ENCODE results near the gene C1orf105. TPM values are rescaled to one million over a fixed set of nuclear protein-coding genes. Genes with fewer than 3 reads are reported as not detected.

The C1orf105 gene
- total and polyA plus RNA-seq, 2 of the 13 experiments (the other 11 are each of a cell fraction or from before 2014, with no cell fraction given) = 0.15 to 0.45 TPM

GRCh38 chr1:172405912-172406311 is 14.6 kb upstream of the C1orf105 start:
- in situ Hi-C loops (cut with HindIII; ENCODE audit: extremely low pct_ligation_motif_present, low pct_unique_long_range_greater_than_20kb) (no loop called here), intact Hi-C loops (cut with micrococcal nuclease; ENCODE audit: unreplicated experiment) (no loop called here)
- POLR2A ChIA-PET = no interaction called here
- no peak overlapping the region for H3K4me2 ChIP-seq (ENCODE audit: low read depth, low read length)
- H3K4me1 ChIP-seq (ENCODE audit: insufficient read depth, low read length) = no peaks in the 10 kb centered on the region
- no peaks in the 10 kb centered on the region for H3K9me3 ChIP-seq (ENCODE audit: low read length)
- TF ChIP-seq ZNF296 (CRISPR knock-in tag; conservative IDR thresholded peaks at IDR 0.05) = no peak
- H3K4me3 ChIP-seq (replicated peaks in 1 of 3; ENCODE audit: insufficient read depth in 1 of 3, low read depth in 2 of 3, low read length in 3 of 3) = no peak overlapping the region
- no peaks in the 10 kb centered on the region for H3K79me2 ChIP-seq (ENCODE audit: insufficient read depth, low read length)
- ATAC-seq (no peak), DNase-seq (ENCODE audit: low spot score) (no peak), FAIRE-seq (no peak)
- no TSS peak for BruUV-seq (replicated peaks)
- H2AFZ ChIP-seq (ENCODE audit: low read length) = no peak overlapping the region
- no peaks in the 10 kb centered on the region; a peak in 1 of 5 replicates for H3K27me3 ChIP-seq (ENCODE audit: control insufficient read depth in 1 of 2, insufficient read depth in 2 of 2, low read length in 2 of 2)
- H3K9ac ChIP-seq (ENCODE audit: insufficient read depth, low read depth, low read length) = no peak overlapping the region
- H3K27ac ChIP-seq (ENCODE audit: extremely low read length, insufficient read depth, low read length) = no peak overlapping the region
- H3K36me3 ChIP-seq (replicated peaks in 1 of 2; ENCODE audit: control insufficient read depth in 1 of 2, insufficient read depth in 2 of 2, low read length in 2 of 2) = no peaks in the 10 kb centered on the region
- H4K20me1 ChIP-seq (ENCODE audit: insufficient read depth, low read length) = no peaks in the 10 kb centered on the region
- CTCF ChIA-PET (ENCODE audit: low intra/inter-chr PET ratio, low total read pairs) = no interaction called here

GRCh38 chr1:172406968-172407367 is 13.5 kb upstream of the C1orf105 start:
- in situ Hi-C loops (cut with HindIII; ENCODE audit: extremely low pct_ligation_motif_present, low pct_unique_long_range_greater_than_20kb) = no loop called here
- no peak for TF ChIP-seq SAP130 (CRISPR knock-in tag; IDR thresholded peaks at IDR 0.05; ENCODE audit: low read depth)
- no peak for TF ChIP-seq RFX5 (IDR thresholded peaks at IDR 0.05; ENCODE audit: low read depth, low read length)
- no peak for TF ChIP-seq RELA (CRISPR knock-in tag; IDR thresholded peaks at IDR 0.05)
- no peak for TF ChIP-seq YEATS2 (CRISPR knock-in tag; IDR thresholded peaks at IDR 0.05; ENCODE audit: borderline replicate concordance)
- TF ChIP-seq ZNF235 (CRISPR knock-in tag; IDR thresholded peaks at IDR 0.05; ENCODE audit: borderline replicate concordance) = no peak
- TF ChIP-seq GFI1 (CRISPR knock-in tag; IDR thresholded peaks at IDR 0.05; ENCODE audit: borderline replicate concordance) = no peak
- TF ChIP-seq ZNF3 (CRISPR knock-in tag; IDR thresholded peaks at IDR 0.05) = no peak
- no peak for TF ChIP-seq ZNF749 (CRISPR knock-in tag; IDR thresholded peaks at IDR 0.05; ENCODE audit: borderline replicate concordance)
- TF ChIP-seq JUND (CRISPR knock-in tag; IDR thresholded peaks at IDR 0.05) = no peak
- no peak for TF ChIP-seq ZNF737 (CRISPR knock-in tag; IDR thresholded peaks at IDR 0.05; ENCODE audit: borderline replicate concordance)
- TF ChIP-seq ZNF891 (CRISPR knock-in tag; IDR thresholded peaks at IDR 0.05) = no peak
- TF ChIP-seq ELF4 (CRISPR knock-in tag; IDR thresholded peaks at IDR 0.05; ENCODE audit: borderline replicate concordance) = no peak
- no peak for TF ChIP-seq ZNF225 (CRISPR knock-in tag; IDR thresholded peaks at IDR 0.05)
- TF ChIP-seq ZNF510 (CRISPR knock-in tag; IDR thresholded peaks at IDR 0.05; ENCODE audit: low read depth) = no peak
- no peak for TF ChIP-seq ZBTB20 (CRISPR knock-in tag; IDR thresholded peaks at IDR 0.05; ENCODE audit: borderline replicate concordance, low read depth)
- no peak for TF ChIP-seq MZF1 (CRISPR knock-in tag; IDR thresholded peaks at IDR 0.05; ENCODE audit: borderline replicate concordance)
- no peak for TF ChIP-seq KMT2A (CRISPR knock-in tag; IDR thresholded peaks at IDR 0.05)
- TF ChIP-seq SIN3A (IDR thresholded peaks at IDR 0.05; ENCODE audit: borderline replicate concordance, low read depth, low read length) = no peak
- TF ChIP-seq ZNF367 (CRISPR knock-in tag; IDR thresholded peaks at IDR 0.05; ENCODE audit: borderline replicate concordance) = no peak
- no peak for TF ChIP-seq ZNF362 (CRISPR knock-in tag; IDR thresholded peaks at IDR 0.05; ENCODE audit: borderline replicate concordance)
- ATAC-seq (no peak), FAIRE-seq (no peak), DNase-seq (ENCODE audit: low spot score) (no peak)
- no peak overlapping the region for H3K9ac ChIP-seq (ENCODE audit: insufficient read depth, low read depth, low read length)
- BruUV-seq (replicated peaks) = no TSS peak
- no peak overlapping the region for H3K27ac ChIP-seq (ENCODE audit: extremely low read length, insufficient read depth, low read length)
- no peak overlapping the region for H2AFZ ChIP-seq (ENCODE audit: low read length)
- POLR2A ChIA-PET = no interaction called here
- CTCF ChIA-PET (ENCODE audit: low intra/inter-chr PET ratio, low total read pairs) = no interaction called here
- H3K36me3 ChIP-seq (replicated peaks in 1 of 2; ENCODE audit: control insufficient read depth in 1 of 2, insufficient read depth in 2 of 2, low read length in 2 of 2) = no peaks in the 10 kb centered on the region
- H3K4me2 ChIP-seq (ENCODE audit: low read depth, low read length) = no peak overlapping the region
- no peaks in the 10 kb centered on the region for H3K79me2 ChIP-seq (ENCODE audit: insufficient read depth, low read length)
- H3K4me1 ChIP-seq (ENCODE audit: insufficient read depth, low read length) = no peaks in the 10 kb centered on the region
- H3K27me3 ChIP-seq (ENCODE audit: control insufficient read depth in 1 of 2, insufficient read depth in 2 of 2, low read length in 2 of 2) = no peaks in the 10 kb centered on the region; a peak in 1 of 5 replicates
- 18% methylated on average over 1 of the region's 1 CpG for WGBS (ENCODE audit: low lambda C conversion rate)
- no peaks in the 10 kb centered on the region for H4K20me1 ChIP-seq (ENCODE audit: insufficient read depth, low read length)
- intact Hi-C loops (cut with micrococcal nuclease; ENCODE audit: unreplicated experiment) = no loop called here
- no peaks in the 10 kb centered on the region for H3K9me3 ChIP-seq (ENCODE audit: low read length)
- no peak overlapping the region for H3K4me3 ChIP-seq (replicated peaks in 1 of 3; ENCODE audit: insufficient read depth in 1 of 3, low read depth in 2 of 3, low read length in 3 of 3)

Measured in HepG2 (cell line).